Myocyte (in vitro differentiated cells): Measurements from ENCODE around the gene TMEM62. TPM values are rescaled to one million over a fixed set of nuclear protein-coding genes. Genes with fewer than 3 reads are reported as not detected.
A peak's percentile ranks its signal among the peaks of the same experiment; 100 is the strongest.
"Not testable (repeated sequence)": the region's sequence is repeated elsewhere in the genome, so short reads cannot be mapped to it uniquely, and the experiment has no call there.

Experiments used
- DNase-seq: peaks from one replicate; pipeline ENCODE4 v3.0.0-alpha.2; 2012; ENCODE audit warnings: low read depth
- total RNA-seq: library from RNA; depleted of rRNA; stranded (reverse); fragments of >200 nt; gene quantifications from 2 replicates; pipeline ENCODE4 v1.2.3, GENCODE V29; 2014

The TMEM62 gene
- total RNA-seq, 1 donor from 2014 or later, result 13.1 TPM

DNA sequence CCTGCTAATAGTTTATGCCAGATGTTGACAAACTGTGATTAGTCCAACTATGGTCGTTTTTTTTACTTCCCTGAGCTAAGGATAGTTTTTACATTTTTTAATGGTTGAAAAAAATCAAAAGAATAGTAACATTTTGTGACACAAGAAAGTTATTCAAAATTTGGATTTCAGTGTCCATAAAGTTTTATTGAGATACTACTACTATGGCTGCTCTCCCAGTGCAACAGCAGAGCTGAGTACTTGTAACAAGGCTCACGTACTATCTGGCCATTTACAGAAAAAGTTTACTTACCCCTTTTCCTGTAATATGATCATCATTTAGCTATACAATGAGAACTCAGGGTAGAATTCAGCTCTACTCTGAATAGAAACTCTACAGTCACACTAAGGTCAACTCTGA is 11.5 kb upstream of the TMEM62 start:
- DNase-seq, result no peak

DNA sequence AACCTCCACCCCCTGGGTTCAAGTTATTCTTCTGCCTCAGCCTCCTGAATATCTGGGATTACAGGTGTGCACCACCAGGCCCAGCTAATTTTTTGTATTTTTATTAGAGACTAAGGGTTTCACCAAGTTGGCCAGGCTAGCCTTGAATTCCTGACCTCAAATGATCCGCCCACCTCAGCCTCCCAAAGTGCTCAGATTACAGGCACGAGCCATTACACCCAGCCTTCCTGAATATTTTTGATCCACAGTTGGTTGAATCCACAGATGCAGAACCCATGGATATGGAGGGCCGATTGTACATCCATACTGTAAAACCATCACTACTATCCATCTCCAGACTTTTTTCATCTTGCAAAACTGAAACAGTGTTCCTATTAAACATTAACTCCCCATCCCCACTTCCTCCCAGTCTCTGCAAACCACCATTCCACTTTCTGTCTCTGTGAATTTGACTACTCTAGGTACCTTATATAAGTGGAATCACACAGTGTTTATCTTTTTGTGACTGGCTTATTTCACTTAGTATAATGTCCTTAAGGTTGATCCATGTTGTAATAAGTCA is 8.2 kb upstream of the TMEM62 start:
- DNase-seq, result no peak

DNA sequence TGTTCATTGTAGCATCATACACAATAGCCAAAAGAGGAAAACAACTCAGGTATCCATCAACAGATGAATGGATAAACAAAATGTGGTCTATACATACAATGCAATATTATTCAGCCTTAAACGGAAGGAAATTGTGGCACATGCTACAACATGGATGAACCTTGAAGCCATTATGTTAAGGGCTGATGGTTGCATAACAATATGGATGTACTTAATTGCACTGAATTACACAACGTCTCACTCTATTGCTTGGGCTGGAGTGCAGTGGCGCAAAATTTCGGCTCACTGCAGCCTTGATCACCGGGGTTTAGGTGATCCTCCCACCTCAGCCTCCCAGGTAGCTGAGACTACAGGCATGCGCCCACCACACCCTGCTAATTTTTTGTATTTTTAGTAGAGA is 7.0 kb upstream of the TMEM62 start:
- no peak for DNase-seq

DNA sequence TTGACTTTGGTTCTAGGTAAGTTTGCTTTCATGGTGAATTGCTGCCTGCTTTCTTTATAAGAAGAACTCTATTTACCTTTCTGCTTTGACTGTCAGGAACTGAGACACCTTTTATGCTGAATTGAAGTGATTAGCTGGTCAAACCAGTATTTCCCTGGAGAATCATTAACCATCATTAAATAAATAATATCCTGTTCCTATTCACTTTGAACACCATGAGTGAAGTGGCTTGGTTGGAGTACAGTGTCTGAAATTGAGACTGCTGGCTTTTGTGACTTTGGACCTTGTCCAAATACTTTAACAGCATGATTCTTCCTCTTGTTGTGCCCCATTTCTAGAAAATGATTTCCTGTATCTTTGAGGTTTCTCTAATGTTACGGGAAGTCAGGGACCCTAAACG is 5.6 kb upstream of the TMEM62 start:
- no peak for DNase-seq

DNA sequence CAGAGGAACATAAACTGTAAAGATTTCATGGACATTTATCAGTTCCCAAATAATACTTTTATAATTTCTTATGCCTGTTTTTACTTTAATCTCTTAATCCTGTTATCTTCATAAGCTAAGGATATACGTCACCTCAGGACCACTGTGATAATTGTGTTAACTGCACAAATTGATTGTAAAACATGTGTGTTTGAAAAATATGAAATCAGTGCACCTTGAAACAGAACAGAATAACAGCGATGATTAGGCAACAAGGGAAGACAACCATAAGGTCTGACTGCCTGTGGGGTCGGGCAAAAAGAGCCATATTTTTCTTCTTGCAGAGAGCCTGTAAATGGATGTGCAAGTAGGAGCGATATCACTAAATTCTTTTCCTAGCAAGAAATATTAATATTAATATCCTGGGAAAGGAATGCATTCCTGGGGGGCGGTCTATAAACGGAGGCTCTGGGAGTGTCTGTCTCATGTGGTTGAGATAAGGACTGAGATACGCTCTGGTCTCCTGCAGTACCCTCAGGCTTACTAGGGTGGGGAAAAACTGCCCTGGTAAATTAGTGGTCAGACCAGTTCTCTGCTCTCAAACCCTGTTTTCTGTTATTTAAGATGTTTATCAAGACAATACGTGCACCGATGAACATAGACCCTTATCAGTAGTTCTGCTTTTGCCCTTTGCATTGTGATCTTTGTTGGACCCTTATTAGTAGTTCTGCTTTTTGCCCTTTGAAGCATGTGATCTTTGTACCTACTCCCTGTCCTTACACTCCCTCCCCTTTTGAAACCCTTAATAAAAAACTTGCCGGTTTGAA is 5.0 kb upstream of the TMEM62 start:
- DNase-seq, result not testable (repeated sequence)

DNA sequence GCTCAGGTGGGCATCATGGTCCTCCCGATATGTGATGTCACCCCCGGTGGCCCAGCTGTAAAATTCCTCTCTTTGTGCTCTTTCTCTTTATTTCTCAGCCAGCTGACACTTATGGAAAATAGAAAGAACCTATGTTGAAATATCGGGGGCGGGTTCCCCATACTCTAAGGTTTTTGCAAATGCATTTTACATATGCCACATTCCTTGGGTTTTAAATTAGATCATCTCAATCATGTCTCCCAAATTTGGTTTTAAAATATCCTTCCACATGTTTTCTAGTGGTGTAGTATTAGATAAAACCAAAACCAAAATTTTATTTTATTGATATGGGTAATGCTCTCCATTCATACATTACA is 4.4 kb upstream of the TMEM62 start:
- DNase-seq, result no peak

DNA sequence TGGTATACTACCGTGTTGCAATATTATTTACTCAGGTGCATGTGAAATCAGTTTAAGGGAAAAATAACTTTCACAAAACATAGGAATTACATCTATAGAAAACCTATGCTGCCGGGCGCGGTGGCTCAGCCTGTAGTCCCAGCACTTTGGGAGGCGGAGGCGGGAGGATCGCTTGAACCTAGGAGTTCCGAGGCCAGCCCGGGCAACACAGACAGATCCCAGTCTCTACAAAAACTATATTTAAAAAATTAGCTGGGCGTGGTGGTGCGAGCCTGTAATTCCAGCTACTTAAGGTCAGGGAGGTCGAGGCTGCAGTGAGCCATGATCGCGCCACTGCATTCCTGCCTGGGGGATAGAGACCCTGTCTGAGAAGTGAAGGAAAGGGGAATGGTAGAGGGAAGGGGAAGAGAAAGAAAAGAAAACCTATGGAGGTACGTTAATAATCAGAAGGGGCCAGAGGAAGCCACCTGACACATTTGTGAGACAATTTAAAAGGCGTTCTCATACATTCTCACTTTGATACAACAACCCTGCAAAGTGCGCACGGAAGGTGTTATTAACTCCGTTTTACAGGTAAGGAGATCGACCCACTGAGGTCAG is 456 bp upstream of the TMEM62 start:
- DNase-seq, result peak; percentile 5

DNA sequence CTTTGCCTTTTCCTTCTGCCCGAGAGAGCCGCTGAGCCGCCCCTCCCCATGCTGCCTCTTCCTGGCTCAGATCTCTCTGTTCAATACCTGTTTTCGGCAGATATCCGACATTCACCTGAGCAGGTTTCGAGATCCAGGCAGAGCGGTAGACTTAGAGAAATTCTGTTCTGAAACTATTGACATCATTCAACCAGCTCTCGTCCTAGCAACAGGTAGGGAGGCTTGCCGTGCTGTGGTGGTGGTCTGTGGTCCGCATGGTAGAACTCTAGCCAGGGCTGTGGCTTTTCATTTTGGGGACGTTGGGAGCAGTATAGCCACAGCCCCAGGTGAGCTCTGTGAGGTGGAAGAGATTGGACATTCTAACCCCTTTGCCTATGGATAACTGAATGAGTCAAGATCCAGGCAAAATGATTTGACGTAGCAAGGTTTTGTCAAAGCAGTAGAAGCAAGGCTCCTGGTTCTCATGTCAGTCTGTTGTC is 810 bp downstream of the TMEM62 start:
- no peak for DNase-seq

DNA sequence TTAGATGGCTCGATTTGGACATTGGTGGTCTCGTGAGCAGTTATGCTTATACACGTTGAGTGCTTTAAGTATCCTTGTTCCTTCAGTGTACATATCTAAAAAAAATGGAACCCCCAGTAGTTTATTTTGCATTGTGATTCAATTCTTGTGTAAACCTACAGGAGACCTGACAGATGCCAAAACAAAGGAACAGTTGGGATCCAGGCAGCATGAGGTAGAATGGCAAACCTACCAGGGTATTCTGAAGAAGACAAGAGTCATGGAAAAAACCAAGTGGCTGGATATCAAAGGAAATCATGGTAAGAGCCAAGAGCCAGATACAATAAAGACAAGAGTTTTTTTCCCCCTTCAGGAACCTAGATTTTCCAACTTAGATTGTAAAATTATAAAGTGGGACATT is 2.0 kb downstream of the TMEM62 start:
- no peak for DNase-seq

DNA sequence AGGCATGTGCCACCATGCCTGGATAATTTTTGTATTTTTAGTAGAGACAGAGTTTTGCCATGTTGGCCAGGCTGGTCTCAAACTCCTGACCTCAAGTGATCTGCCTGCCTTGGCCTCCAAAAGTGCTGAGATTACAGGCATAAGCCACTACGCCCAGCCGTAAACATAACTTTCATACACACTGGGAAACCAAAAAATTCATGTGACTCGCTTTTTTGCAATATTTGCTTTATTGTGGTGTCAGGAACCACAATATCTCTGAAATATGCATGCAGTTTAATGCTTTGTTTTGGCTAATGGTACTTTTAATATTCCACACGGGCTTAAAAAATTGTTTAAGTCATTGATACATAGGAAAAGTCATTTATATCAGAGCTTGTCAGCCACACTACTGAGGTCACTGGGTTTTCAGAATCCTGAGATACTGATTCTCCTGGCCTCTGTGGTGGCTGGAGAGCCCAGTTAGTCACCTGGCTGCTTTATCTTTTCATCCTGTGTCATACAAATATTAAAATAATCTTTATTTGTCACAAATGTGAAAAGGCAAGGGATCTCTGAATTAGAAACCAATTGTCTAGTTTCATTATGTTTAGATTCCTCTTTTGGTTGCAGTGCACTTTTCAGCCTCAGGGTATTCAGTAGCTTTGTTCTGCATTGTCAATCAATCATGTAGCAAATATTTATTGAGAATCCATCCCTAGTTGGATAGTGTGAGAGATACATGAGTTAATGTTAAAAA is 10.0 kb downstream of the TMEM62 start:
- DNase-seq, result no peak

DNA sequence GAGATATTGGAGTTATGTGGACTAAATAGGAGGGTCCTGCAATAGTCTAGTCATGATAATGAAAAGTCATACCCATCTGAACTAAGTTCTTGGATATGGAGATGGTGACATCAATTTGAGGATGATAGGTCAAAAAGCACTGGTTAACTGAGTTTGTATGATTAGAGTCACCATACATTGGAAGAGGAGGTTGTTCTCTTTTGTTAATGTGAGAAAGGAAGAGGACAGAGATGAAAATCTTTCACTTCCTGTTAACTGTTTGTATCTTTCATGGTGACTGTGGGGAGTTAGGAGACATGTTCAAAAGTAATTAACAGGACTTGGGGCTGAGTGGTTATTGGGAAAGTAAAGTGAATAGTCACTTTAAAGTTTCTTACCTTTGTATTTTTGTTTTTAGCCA is 11.1 kb downstream of the TMEM62 start:
- DNase-seq, result no peak

DNA sequence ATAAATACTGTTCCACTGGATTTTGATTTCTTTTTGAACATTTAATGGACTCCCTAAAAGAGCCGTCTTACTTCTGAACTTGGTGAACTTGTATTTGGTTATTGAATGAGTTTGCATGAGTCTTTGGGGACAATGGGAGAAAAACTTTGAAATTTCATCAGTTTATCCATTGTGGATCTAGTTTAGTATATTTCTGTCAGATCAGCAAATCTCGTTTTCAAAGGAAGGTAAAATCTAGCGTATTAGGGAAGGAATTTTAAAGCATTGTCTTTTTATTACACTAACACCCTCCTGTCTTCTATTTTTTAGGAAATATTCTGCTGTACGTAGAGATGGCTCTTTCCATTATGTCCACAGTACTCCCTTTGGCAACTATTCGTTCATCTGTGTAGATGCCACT is 12.8 kb downstream of the TMEM62 start:
- DNase-seq, result no peak

DNA sequence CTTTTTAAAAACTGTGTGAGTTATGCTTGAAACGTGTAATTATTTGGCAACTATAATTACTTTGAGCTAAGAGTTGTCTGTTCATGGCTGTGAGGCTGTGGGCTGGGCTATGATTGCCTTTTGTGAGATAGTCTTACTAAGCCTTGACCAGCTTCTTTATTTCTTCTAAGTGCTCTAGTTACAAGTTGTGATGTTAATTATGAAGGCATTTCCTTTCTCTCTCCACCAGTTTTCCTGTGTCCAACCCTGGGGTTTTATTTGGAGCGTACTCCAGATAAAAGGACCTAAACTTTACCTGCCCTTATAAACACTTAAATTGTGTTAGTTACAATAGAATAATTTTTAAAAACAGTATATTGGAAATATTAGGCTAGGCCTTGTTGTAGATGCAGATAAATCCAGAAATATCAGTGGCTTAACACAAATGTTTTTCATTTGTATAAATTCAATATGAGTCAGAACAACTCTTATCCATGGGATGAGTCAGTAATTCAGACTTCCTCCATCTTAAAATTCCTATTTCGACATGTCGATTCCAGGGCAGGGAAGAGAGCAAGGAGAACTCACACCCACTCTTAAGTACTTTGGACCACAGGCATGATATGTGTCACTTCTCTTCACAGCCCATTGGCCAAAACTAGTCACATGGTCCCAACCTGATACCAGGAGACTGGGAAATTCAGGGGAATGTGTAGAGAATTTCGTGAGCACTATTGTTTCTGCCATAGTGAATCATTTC is 17.0 kb downstream of the TMEM62 start:
- peak; percentile 27 for DNase-seq

DNA sequence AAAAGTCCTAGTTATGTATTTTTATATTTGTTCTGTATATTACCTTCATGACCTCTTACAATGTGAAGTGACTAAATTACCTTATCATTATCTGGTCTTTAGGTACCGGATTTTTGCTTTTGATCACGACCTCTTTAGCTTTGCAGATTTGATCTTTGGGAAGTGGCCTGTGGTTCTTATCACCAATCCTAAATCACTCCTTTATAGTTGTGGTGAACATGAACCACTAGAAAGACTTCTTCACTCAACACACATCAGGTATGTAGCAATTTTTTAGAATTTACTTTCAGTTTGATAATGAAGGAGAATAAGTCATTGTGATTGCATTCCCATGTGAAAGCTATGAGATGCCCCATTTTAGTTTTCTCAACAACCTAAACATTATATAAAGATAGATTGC is 18.3 kb downstream of the TMEM62 start:
- DNase-seq, result no peak

DNA sequence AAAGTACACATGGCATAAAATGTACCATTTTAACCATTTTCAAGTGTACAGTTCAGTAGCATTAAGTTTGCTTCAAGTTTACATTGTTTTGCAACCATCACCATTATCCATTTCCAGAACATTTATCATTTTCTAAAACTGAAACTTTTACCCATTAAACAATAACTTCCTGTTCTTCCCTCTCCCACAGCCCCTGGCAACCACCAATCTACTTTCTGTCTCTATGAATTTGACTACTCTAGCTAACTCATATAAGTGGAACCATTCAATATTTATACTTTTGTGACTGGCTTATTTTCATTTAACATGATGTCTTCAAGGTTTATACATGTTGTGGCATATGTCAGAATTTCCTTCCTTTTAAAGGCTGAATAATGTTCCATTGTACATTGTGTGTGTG is 19.9 kb downstream of the TMEM62 start:
- no peak for DNase-seq

DNA sequence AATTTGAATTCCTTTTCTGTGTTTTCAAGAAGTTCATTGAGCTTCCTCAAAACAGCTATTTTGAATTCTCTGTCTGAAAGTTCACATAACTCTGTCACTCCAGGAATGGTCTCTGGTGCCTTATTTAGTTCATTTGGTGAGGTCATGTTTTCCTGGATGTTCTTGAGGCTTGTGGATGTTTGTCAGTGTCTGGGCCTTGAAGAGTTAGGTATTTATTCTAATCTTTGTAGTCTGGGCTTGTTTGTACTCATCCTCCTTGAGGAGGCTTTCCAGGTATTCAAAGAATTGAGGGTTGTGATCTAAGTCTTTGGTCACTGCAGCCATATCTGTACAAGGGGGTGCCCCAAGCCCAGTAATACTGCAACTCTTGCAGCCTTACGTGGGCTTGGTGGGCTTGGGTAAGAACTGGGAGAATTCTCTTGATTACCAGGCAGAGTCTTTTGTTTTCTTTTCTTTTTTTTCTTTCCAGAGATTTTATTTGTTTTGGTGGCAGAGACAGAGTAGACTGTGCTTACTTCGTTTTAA is 32.5 kb downstream of the TMEM62 start:
- DNase-seq, result no peak

DNA sequence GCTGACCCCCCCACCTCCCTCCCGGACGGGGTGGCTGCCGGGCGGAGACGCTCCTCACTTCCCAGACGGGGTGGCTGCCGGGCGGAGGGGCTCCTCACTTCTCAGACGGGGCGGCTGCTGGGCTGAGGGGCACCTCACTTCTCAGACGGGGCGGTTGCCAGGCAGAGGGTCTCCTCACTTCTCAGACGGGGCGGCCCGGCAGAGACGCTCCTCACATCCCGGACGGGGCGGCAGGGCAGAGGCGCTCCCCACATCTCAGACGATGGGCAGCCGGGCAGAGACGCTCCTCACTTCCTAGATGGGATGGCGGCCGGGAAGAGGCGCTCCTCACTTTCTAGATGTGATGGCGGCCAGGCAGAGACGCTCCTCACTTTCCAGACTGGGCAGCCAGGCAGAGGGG is 33.9 kb downstream of the TMEM62 start:
- not testable (repeated sequence) for DNase-seq

DNA sequence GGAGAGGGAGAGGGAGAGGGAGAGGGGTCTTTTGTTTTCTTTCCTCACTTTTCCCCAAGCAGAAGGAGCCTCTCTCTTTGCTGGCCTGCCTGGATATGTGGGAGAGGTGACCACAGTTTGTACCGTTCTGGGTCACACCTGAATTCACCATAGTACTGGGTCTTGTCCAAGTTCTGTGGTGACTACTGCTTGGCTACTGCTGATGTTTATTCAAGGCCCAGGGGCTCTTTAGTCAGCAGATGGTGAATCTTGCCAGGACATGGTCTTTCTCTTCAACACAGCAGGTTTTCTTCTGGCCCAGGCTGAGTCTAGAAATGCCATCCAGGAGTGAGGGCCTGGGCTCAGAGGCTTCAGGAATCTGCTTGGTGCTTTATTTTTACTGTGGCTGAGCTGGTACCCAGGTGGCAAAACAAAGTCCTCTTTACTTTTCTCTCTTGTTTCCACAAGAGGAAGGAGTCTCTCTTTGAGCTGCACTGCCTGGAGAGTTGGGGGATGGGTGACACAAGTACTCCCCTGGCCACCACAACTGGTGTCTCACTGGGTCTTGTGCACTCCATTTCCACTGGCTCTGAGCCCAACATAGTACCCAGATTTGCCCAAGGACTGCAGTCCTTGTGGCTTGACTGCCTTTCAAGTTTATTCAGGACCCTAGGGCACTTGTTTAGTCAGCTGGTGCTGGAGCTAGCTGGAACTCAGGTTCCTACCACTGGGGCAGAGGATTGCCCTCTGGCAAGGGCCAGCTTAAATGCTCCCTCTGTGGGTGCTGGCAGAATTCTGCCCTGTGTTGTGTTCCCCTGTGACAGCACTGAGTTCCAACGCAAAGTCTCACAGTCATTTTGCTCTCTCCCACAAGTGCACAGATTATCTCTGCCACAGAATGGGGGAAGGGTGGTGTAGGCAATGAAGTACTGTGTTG is 35.1 kb downstream of the TMEM62 start:
- DNase-seq, result peak; percentile 91

DNA sequence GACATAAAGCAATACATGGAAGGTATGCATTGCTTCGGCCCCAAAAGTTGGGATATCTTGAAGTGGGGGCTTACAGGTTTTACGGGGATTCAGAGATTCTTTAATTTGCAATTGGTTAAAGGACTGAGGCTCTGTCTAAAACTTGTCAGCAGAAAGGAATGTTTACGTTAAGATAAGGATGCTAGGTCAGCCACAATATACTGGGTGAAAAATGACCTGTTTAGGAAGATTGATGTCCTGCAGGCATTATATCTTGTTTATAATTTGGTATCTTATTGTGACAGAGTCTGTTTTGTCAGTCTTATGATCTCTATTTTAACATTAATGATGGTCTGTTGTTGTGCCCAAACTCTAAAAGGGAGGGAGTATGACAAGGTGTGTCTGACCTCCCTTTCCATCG is 36.5 kb downstream of the TMEM62 start:
- no peak for DNase-seq
